Esophagus squamous epithelium (tissue), 5 donors: ENCODE results near the gene IQSEC3. TPM values are rescaled to one million over a fixed set of nuclear protein-coding genes. Genes with fewer than 3 reads are reported as not detected.
"Not testable (repeated sequence)": the region's sequence is repeated elsewhere in the genome, so short reads cannot be mapped to it uniquely, and the experiment has no call there.

ENCODE experiments used
- DNase-seq: peaks from one replicate; lab custom pipeline; 2025; lab: John Stamatoyannopoulos, UW
- H3K27ac ChIP-seq, 4 donors: fragments of 200-600 bp; sonication (generic); one replicate each; pipeline ENCODE4 v1.5.1; 2016 to 2019; ENCODE audit warnings: mild to moderate bottlenecking in 1 of 4
- H3K27me3 ChIP-seq, 4 donors: fragments of 200-600 bp; sonication (generic); 1 replicate in 3 of 4; 2 replicates in 1 of 4; pipeline versions ENCODE4 v1.5.1 to v1.6.0; 2017 to 2021; ENCODE audit warnings: antibody characterized with exemption in 1 of 4
- H3K36me3 ChIP-seq, 3 donors: fragments of 200-600 bp; sonication (generic); one replicate each; pipeline ENCODE4 v1.5.1; 2016 to 2019
- H3K4me1 ChIP-seq, 3 donors: fragments of 200-600 bp; sonication (generic); one replicate each; pipeline ENCODE4 v1.5.1; 2017 to 2019
- H3K4me3 ChIP-seq, 4 donors: fragments of 200-600 bp; sonication (generic); 1 replicate in 3 of 4; 2 replicates in 1 of 4; pipeline ENCODE4 v1.5.1; 2016 to 2019; ENCODE audit warnings: mild to moderate bottlenecking in 2 of 4, moderate library complexity in 1 of 4
- H3K9me3 ChIP-seq, 3 donors: fragments of 200-600 bp; sonication (generic); one replicate each; pipeline ENCODE4 v1.5.1; 2016 to 2019
- POLR2A ChIP-seq, 4 donors: fragments of 450-650 bp; IDR thresholded peaks; one replicate each; pipeline ENCODE4 v1.6.1; 2017; ENCODE audit warnings: antibody characterized with exemption in 4 of 4, mild to moderate bottlenecking in 4 of 4, moderate library complexity in 3 of 4
- WGBS, 2 donors: methylation state at CpG; one replicate each; pipeline ENCODE4 v1.1.5; 2018; 5-methylcytosine and 5-hydroxymethylcytosine counted together
- intact Hi-C: fragments of 100-400 bp; cut with DNase I; formaldehyde crosslinking; loops from one replicate; pipeline ENCODE4 v1.15.0; 2022
- total RNA-seq, 4 donors: library from RNA; depleted of rRNA; stranded (reverse); fragments of >200 nt; gene quantifications; one replicate each; pipeline ENCODE4 v1.1.0, GENCODE V29; 2016
- TF ChIP-seq, protein P1 (sequence below), 6 experiments: fragments of 450-650 bp in 4 of 6; fragments of 200-600 bp in 2 of 6; sonication (generic) in 2 of 6; IDR thresholded peaks; one replicate each; pipeline ENCODE4 v1.5.1; 2016 to 2019; ENCODE audit warnings: antibody characterized with exemption in 6 of 6, mild to moderate bottlenecking in 4 of 6, moderate library complexity in 4 of 6
- donor health status: DM: yes; HTN: yes; CAD: no.

Gene IQSEC3
- total RNA-seq, 4 donors from 2014 or later: 0.04 to 0.95 (median 0.08) TPM; not detected in 1

DNA sequence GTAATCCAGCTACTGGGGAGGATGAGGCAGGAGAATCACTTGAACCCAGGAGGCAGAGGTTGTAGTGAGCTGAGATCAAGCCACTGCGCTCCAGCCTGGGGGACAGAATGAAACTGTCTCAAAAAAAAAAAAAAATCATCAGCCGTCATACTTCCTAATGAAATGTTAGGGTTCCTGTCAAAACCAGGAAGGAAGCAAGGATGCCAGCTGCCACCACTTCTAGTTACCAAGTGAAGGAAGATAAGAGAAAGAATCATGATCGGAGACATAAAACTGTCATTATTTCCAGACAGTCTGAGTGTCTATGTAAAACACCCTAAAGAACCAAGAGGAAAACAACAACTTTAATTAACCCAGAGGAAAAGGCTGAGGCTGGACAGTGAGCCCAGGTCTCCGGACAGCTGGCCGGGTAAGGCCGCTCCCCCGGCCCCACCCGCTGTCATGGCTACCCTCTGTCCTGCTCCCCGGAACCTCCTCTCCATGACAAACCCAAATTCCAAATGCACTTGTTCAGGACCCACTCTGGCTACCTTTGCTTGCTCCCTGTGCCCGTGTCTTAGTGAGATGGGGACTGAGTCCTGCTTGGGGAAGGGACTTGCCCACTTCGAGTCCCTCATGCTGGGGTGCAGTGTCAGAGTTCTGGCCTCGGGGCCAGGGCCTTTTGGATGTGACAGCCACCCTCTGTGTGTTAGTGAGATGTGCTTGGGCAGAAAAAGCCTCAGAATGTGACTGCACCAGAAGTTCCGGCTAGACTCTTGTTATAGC lies 118.4 kb downstream of the IQSEC3 start:
- no peaks in the 10 kb centered on the region for H3K9me3 ChIP-seq
- H3K4me1 ChIP-seq: peaks cover 8 to 22% (median 12%) of the 10 kb centered on the region in 3 donors
- TF ChIP-seq, protein P1, sequence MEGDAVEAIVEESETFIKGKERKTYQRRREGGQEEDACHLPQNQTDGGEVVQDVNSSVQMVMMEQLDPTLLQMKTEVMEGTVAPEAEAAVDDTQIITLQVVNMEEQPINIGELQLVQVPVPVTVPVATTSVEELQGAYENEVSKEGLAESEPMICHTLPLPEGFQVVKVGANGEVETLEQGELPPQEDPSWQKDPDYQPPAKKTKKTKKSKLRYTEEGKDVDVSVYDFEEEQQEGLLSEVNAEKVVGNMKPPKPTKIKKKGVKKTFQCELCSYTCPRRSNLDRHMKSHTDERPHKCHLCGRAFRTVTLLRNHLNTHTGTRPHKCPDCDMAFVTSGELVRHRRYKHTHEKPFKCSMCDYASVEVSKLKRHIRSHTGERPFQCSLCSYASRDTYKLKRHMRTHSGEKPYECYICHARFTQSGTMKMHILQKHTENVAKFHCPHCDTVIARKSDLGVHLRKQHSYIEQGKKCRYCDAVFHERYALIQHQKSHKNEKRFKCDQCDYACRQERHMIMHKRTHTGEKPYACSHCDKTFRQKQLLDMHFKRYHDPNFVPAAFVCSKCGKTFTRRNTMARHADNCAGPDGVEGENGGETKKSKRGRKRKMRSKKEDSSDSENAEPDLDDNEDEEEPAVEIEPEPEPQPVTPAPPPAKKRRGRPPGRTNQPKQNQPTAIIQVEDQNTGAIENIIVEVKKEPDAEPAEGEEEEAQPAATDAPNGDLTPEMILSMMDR (IDR thresholded peaks at IDR 0.05): no peak
- TF ChIP-seq POLR2A (IDR thresholded peaks at IDR 0.05): no peak
- no peak for DNase-seq
- H3K4me3 ChIP-seq: no peak overlapping the region
- peaks cover 0 to 35% (median 0%) of the 10 kb centered on the region in 4 donors for H3K27me3 ChIP-seq
- no peaks in the 10 kb centered on the region for H3K36me3 ChIP-seq
- intact Hi-C loops: no loop called here
- 64 to 72% methylated on average over 12 of the region's 13 CpGs for WGBS, 2 donors
- no peak overlapping the region for H3K27ac ChIP-seq

DNA sequence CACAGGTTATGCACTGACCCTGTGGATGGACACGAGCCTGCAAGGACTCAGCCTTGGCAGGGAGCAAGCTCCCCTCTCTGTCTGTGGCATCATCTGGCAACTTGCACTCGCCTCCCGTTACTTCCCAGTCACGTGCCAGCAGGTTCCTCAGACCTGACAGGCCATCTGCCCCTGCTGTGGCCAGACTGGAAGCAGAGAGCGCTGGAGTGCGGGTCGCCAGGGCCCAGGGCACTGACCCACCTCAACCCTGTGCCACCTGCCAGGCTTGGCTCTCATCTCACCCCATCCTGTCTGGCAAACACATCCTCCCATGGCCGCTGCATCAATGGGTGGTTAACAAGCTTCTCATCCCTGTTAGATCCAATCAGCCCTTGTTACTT lies 119.0 kb downstream of the IQSEC3 start:
- H3K27me3 ChIP-seq: peaks cover 0 to 41% (median 0%) of the 10 kb centered on the region in 4 donors
- no peak overlapping the region for H3K27ac ChIP-seq
- no peaks in the 10 kb centered on the region for H3K36me3 ChIP-seq
- DNase-seq: no peak
- intact Hi-C loops: no loop called here
- no peak overlapping the region for H3K4me3 ChIP-seq
- TF ChIP-seq, protein P1 (IDR thresholded peaks at IDR 0.05): no peak
- TF ChIP-seq POLR2A (IDR thresholded peaks at IDR 0.05): no peak
- H3K9me3 ChIP-seq: no peaks in the 10 kb centered on the region
- 72% methylated on average over 3 of the region's 8 CpGs; no CpG with 5 or more reads in 1 of the 2 donors for WGBS, 2 donors
- H3K4me1 ChIP-seq: peaks cover 8 to 18% (median 11%) of the 10 kb centered on the region in 3 donors

DNA sequence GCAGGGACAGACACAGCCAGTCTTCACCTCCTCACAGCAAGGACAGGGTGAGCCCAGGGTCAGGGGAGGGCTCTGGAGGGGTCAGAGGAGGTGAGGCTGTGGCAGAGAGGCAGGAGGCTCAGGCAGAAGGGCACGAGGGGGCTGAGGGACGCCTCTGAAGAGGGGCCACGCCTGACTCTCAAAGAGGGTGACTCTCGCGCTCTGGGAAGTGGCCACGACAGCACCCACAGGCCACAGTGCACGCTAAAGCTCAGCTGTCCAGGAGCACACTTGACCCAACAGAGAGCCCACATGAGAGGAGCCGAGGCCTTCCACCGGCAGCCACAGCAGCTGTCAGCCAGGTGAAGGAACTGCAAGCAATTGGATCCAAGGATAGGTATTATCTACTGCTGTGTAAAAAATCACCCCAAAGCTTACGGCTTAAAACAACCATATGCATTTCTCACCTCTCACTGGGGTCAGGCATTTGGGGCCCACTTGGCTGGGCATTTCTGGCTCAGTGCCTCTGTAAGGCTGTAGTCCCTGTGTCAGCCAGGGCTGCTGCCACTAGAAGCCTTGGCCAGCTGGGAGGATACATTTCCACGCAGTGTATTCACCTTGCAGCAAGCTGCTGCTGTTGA lies 119.5 kb downstream of the IQSEC3 start:
- H3K27me3 ChIP-seq: peaks cover 0 to 47% (median 0%) of the 10 kb centered on the region in 4 donors
- no peaks in the 10 kb centered on the region for H3K9me3 ChIP-seq
- intact Hi-C loops: no loop called here
- WGBS, 2 donors: 69 to 89% methylated on average over 3 to 5 of the region's 11 CpGs
- no peaks in the 10 kb centered on the region for H3K36me3 ChIP-seq
- TF ChIP-seq, protein P1 (IDR thresholded peaks at IDR 0.05): no peak
- TF ChIP-seq POLR2A (IDR thresholded peaks at IDR 0.05): no peak
- H3K4me1 ChIP-seq: peaks cover 8 to 18% (median 11%) of the 10 kb centered on the region in 3 donors
- no peak for DNase-seq
- no peak overlapping the region for H3K4me3 ChIP-seq
- no peak overlapping the region for H3K27ac ChIP-seq

DNA sequence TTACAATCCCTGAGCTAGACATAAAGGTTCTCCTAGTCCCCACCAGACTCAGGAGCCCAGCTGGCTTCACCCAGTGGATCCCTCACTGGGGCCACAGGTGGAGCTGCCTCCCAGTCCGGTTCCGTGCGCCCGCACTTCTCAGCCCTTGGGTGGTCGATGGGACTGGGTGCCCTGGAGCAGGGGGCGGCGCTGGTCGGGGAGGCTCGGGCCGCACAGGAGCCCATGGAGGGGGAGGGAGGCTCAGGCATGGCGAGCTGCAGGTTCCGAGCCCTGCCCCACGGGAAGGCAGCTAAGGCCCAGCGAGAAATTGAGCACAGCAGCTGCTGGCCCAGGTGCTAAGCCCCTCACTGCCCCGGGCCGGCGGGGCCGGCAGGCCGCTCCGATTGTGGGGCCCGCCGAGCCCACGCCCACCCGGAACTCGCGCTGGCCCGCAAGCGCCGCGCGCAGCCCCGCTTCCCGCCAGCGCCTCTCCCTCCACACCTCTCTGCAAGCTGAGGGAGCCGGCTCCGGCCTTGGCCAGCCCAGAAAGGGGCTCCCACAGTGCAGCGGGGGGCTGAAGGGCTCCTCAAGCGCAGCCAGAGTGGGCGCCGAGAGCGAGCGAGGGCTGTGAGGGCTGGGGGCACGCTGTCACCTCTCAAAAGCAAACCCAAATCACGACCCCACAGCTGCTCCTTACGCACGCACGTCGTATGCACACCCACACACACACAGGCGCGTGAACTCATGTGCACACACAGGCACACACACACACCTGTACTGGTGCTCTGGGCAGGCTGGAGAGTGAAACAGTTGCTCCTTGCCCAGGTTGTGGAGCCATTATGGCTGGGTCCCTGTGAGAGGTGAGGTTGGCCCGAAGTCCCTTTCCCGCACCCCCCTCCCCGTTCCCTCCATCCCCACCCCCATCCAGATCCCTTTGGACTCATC lies 121.7 kb downstream of the IQSEC3 start:
- DNase-seq, H3K27ac ChIP-seq, H3K36me3 ChIP-seq, H3K9me3 ChIP-seq, intact Hi-C loops: not testable (repeated sequence)
- Histone ChIP-seq H3K4me1 (peaks cover 8 to 13% (median 11%) of the 10 kb centered on the region in 3 donors), H3K27me3 (peaks cover 0 to 55% (median 0%) of the 10 kb centered on the region in 4 donors), H3K4me3 (peak overlapping the region; percentile 22 to 69 (median 46))
- WGBS, 2 donors: 50 to 60% methylated on average over 1 to 4 of the region's 53 CpGs

DNA sequence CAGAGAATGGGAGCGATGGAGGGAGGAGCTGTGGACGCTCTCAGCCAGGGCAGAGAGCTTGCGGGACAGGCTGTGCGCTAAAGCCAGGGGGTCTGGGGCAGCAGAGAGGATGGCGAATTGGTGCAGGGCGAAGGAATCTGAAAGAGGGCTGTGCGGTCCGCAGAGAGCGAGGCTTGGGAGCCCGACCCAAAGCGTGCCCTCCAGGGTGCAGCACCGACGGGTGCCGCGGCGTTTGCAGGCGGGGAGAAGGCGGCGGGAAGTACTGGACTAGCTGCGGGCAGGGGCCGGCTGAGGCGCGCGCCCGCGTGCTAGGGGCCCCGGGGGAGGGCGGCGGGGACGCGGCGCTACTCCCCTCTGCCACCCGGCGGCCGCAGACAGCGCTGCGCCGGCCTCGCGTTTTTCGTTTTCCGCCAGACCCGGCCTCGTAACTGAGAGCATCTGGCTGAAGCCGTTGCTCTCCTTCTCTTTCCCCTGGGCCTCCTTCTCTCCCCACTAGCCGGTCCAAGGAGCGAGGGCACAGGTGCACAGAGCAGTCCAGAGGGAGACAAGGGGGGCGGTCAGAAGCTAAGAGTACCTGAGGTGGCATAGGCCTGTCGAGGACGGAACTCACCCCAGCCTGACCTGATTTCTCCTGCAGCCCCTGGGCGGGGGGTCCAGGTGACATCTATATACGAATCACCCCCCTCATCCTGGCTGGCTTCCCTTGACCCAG lies 122.5 kb downstream of the IQSEC3 start:
- H3K27ac ChIP-seq: no peak overlapping the region
- H3K36me3 ChIP-seq: no peaks in the 10 kb centered on the region
- WGBS, 2 donors: 6 to 29% methylated on average over 5 to 25 of the region's 52 CpGs
- intact Hi-C loops: no loop called here
- peaks cover 0 to 63% (median 0%) of the 10 kb centered on the region in 4 donors for H3K27me3 ChIP-seq
- H3K4me3 ChIP-seq: peak overlapping the region; percentile 22 to 69 (median 46)
- peaks cover 8 to 13% (median 11%) of the 10 kb centered on the region in 3 donors for H3K4me1 ChIP-seq
- H3K9me3 ChIP-seq: no peaks in the 10 kb centered on the region
- DNase-seq: no peak
- no peak for TF ChIP-seq POLR2A (IDR thresholded peaks at IDR 0.05)
- TF ChIP-seq, protein P1 (IDR thresholded peaks at IDR 0.05): peak; percentile 54 to 84 (median 74)
